Upper lobe of left lung (tissue), 4 donors: ENCODE results near the gene PACS1.

Experiments
- POLR2A ChIP-seq, 4 donors: fragments of 450-650 bp; IDR thresholded peaks; one replicate each; pipeline ENCODE4 v1.5.1; 2016 to 2017; ENCODE audit warnings: antibody characterized with exemption in 4 of 4, mild to moderate bottlenecking in 2 of 4
- POLR2AphosphoS5 ChIP-seq, 2 donors: sonication (generic); formaldehyde crosslinking; IDR thresholded peaks; one replicate each; pipeline ENCODE4 v1.5.1; 2017; ENCODE audit warnings: antibody characterized with exemption in 2 of 2
- TF ChIP-seq, protein P1 (sequence below), 6 experiments: fragments of 450-650 bp in 4 of 6; fragments of 200-600 bp in 2 of 6; sonication (generic) in 2 of 6; IDR thresholded peaks; one replicate each; pipeline ENCODE4 v1.5.1; 2016 to 2019; ENCODE audit warnings: antibody characterized with exemption in 6 of 6

DNA sequence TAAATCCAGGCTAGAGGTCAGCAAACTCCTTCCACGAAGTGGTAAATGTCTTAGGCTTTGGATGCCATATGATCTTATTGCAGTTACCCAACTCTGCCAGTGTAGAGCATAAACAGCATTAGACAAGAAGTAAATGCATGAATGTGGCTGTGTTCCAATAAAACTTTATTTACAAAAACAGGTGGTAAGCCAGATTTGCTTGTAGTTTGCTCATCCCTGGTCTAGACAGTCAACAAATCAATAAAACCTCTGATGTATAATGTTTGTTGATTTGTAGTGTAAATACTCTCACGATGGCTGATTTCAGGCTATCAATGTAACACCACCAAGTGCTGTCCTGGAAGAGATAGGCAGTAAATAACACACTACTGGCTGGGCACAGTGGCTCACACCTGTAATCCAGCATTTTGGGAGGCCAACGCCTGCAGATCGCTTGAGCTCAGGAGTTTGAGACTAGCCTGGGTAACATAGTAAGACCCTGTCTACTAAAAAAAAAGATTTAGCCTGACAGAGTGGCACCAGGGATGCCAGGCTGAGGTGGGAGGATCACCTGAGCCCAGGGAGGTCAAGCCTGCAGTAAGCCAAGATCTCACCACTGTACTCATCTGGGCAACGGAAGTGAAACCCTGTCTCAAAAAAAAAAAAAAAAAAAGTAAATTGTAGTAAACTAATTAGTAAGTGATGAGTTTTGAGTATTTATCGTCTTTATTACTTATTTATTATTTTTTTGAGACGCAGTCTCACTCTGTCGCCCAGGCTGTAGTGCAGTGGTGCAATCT lies 36.9 kb upstream of the PACS1 start:
- no peak for TF ChIP-seq POLR2A (IDR thresholded peaks at IDR 0.05)
- TF ChIP-seq, protein P1, sequence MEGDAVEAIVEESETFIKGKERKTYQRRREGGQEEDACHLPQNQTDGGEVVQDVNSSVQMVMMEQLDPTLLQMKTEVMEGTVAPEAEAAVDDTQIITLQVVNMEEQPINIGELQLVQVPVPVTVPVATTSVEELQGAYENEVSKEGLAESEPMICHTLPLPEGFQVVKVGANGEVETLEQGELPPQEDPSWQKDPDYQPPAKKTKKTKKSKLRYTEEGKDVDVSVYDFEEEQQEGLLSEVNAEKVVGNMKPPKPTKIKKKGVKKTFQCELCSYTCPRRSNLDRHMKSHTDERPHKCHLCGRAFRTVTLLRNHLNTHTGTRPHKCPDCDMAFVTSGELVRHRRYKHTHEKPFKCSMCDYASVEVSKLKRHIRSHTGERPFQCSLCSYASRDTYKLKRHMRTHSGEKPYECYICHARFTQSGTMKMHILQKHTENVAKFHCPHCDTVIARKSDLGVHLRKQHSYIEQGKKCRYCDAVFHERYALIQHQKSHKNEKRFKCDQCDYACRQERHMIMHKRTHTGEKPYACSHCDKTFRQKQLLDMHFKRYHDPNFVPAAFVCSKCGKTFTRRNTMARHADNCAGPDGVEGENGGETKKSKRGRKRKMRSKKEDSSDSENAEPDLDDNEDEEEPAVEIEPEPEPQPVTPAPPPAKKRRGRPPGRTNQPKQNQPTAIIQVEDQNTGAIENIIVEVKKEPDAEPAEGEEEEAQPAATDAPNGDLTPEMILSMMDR (IDR thresholded peaks at IDR 0.05) = no peak
- TF ChIP-seq POLR2AphosphoS5 (IDR thresholded peaks at IDR 0.05) = no peak
